ENCODE measurements around the gene LAMTOR5. TPM values are rescaled to one million over a fixed set of nuclear protein-coding genes. Genes with fewer than 3 reads are reported as not detected.

The LAMTOR5 gene
- total and polyA plus RNA-seq, 10 of the 15 experiments (the other 5 are each of a cell fraction or from before 2014, with no cell fraction given), result 64.1 to 613 (median 315) TPM

GRCh38 chr1:110380672-110381283, 26.7 kb downstream of the LAMTOR5 start (continued):
- TF ChIP-seq USF2 (IDR thresholded peaks at IDR 0.05; ENCODE audit: borderline replicate concordance, low read depth, low read length) (no peak), POU2F2 (IDR thresholded peaks at IDR 0.05; ENCODE audit: borderline replicate concordance, low read depth, low read length) (no peak), KLF5 (IDR thresholded peaks at IDR 0.05; ENCODE audit: partially characterized antibody) (no peak), PKNOX1 (IDR thresholded peaks at IDR 0.05) (no peak)

- Histone ChIP-seq H3K4me2 (ENCODE audit: control insufficient read depth, insufficient read depth) (no peak overlapping the region), H3K36me3 (ENCODE audit: control insufficient read depth in 2 of 2, insufficient read depth in 2 of 2, low read length in 1 of 2) (peaks cover 2 to 15% of the 10 kb centered on the region in 2 experiments), H3K27me3 (replicated peaks in 1 of 2; ENCODE audit: control insufficient read depth in 2 of 2, insufficient read depth in 2 of 2, low read length in 1 of 2) (no peaks in the 10 kb centered on the region), H3K9me3 (replicated peaks; ENCODE audit: control insufficient read depth, insufficient read depth, low read length) (no peaks in the 10 kb centered on the region), H3K79me2 (ENCODE audit: control insufficient read depth, insufficient read depth, low read length) (no peaks in the 10 kb centered on the region), H4K20me1 (ENCODE audit: control insufficient read depth, insufficient read depth) (no peaks in the 10 kb centered on the region), H3K27ac (ENCODE audit: control insufficient read depth, insufficient read depth) (no peak overlapping the region), H3K9ac (ENCODE audit: control insufficient read depth, insufficient read depth, low read length) (no peak overlapping the region), H2AFZ (ENCODE audit: control insufficient read depth, low read depth, low read length) (no peak overlapping the region), H3K4me1 (ENCODE audit: control insufficient read depth, insufficient read depth, low read length) (no peaks in the 10 kb centered on the region), H3K4me3 (no peak overlapping the region)
- FAIRE-seq, result no peak
- ChIA-PET SMC1A (ENCODE audit: uncharacterized antibody, unreplicated experiment) (no interaction called here), CTCF (interaction anchor here (0.6 to 1.2 kb wide), 3 partner anchors 9 to 136 kb away, joined by 3 read pairs; no protein-coding TSS in a partner anchor), RAD21 (ENCODE audit: unreplicated experiment) (no interaction called here), POLR2A (interaction anchor here (1.3 to 2.1 kb wide), 2 partner anchors 25 to 27 kb away, joined by 3 to 6 read pairs; no protein-coding TSS in a partner anchor)
- in situ Hi-C loops (cut with MboI) (no loop called here), intact Hi-C loops (cut with micrococcal nuclease; ENCODE audit: unreplicated experiment) (no loop called here)
- no peak for DNase-seq (ENCODE audit: low read depth, low spot score)
- 100% methylated on average over 1 of the region's 1 CpG for WGBS (ENCODE audit: insufficient coverage, insufficient replicate concordance, low lambda C conversion rate, missing lambda C conversion rate)
- ATAC-seq, result no peak
- BruUV-seq (replicated peaks), result no TSS peak
- no peak for TF ChIP-seq SUZ12 (IDR thresholded peaks at IDR 0.05; ENCODE audit: unreplicated experiment)
- no peak for TF ChIP-seq SMAD1 (IDR thresholded peaks at IDR 0.05; ENCODE audit: low read depth, partially characterized antibody)
- TF ChIP-seq ZNF384 (IDR thresholded peaks at IDR 0.05; ENCODE audit: borderline replicate concordance, low read depth, low read length), result no peak
- TF ChIP-seq NKRF (conservative IDR thresholded peaks at IDR 0.05), result no peak
- no peak for TF ChIP-seq KDM1A (IDR thresholded peaks at IDR 0.05; ENCODE audit: borderline replicate concordance)
- no peak for TF ChIP-seq BHLHE40 (IDR thresholded peaks at IDR 0.05; ENCODE audit: borderline replicate concordance in 1 of 2, low read depth in 2 of 2, low read length in 1 of 2)
- TF ChIP-seq ZNF622 (IDR thresholded peaks at IDR 0.05), result no peak
- TF ChIP-seq EZH2 (IDR thresholded peaks at IDR 0.05; ENCODE audit: borderline replicate concordance, control insufficient read depth, low read depth, low read length), result no peak
- no peak for TF ChIP-seq NFXL1 (IDR thresholded peaks at IDR 0.05; ENCODE audit: borderline replicate concordance)
- no peak for TF ChIP-seq SMARCA5 (IDR thresholded peaks at IDR 0.05)
- TF ChIP-seq E2F8 (IDR thresholded peaks at IDR 0.05; ENCODE audit: low read depth, partially characterized antibody), result no peak
- no peak for TF ChIP-seq SP1 (IDR thresholded peaks at IDR 0.05; ENCODE audit: low read depth, low read length)
Measured at GRCh38 chr1:110375490-110375889, 32.0 kb downstream of the LAMTOR5 start.
